CD14-positive monocyte (primary cell): Measurements from ENCODE around the gene IFRD1. TPM values are rescaled to one million over a fixed set of nuclear protein-coding genes. Genes with fewer than 3 reads are reported as not detected.

Experiments
- DNase-seq, 3 donors: peaks; one replicate each; pipeline ENCODE4 v3.0.0-alpha.2; 2011 to 2022
- H2AFZ ChIP-seq: 2 replicates; pipeline ENCODE4 v1.6.0; 2012; ENCODE audit warnings: mild to moderate bottlenecking, low read depth, low read length, inconsistent platforms; ENCODE audit not compliant: insufficient read depth, poor library complexity, severe bottlenecking
- H3K27ac ChIP-seq, 2 donors: 1 replicate in 1 of 2; 2 replicates in 1 of 2; pipeline ENCODE4 v1.5.1; 2012 to 2013; ENCODE audit warnings: low read length in 2 of 2, control low read depth in 1 of 2, inconsistent platforms in 1 of 2, low read depth in 1 of 2, mild to moderate bottlenecking in 1 of 2
- H3K27me3 ChIP-seq, 2 donors: one replicate each; pipeline versions ENCODE4 v1.6.0 to v1.6.1; 2011 to 2013; ENCODE audit warnings: low read length in 2 of 2; ENCODE audit not compliant: control insufficient read depth in 2 of 2, insufficient read depth in 2 of 2
- H3K36me3 ChIP-seq, 2 donors: replicated peaks in 1 of 2; 1 replicate in 1 of 2; 2 replicates in 1 of 2; pipeline versions ENCODE4 v1.5.1 to v1.6.1; 2012 to 2013; ENCODE audit warnings: low read length in 2 of 2, control low read depth in 1 of 2, inconsistent platforms in 1 of 2, mild to moderate bottlenecking in 1 of 2; ENCODE audit not compliant: insufficient read depth in 2 of 2, control insufficient read depth in 1 of 2
- H3K4me1 ChIP-seq, 2 donors: 1 replicate in 1 of 2; 2 replicates in 1 of 2; pipeline versions ENCODE4 v1.5.1 to v1.6.1; 2012 to 2013; ENCODE audit warnings: low read length in 2 of 2, control low read depth in 1 of 2, inconsistent platforms in 1 of 2, mild to moderate bottlenecking in 1 of 2, moderate library complexity in 1 of 2; ENCODE audit not compliant: insufficient read depth in 2 of 2, control insufficient read depth in 1 of 2
- H3K4me2 ChIP-seq: replicated peaks from 2 replicates; pipeline ENCODE3; 2012; ENCODE audit warnings: low read length, moderate library complexity, mild to moderate bottlenecking; ENCODE audit not compliant: poor library complexity, severe bottlenecking; ENCODE audit errors: extremely low read depth
- H3K4me3 ChIP-seq, 3 experiments: fragments of 200-600 bp in 1 of 3; sonication (generic) in 1 of 3; replicated peaks in 1 of 3; 1 replicate in 2 of 3; 2 replicates in 1 of 3; pipeline ENCODE4 v1.5.1; 2011 to 2013; ENCODE audit warnings: low read length in 3 of 3, mild to moderate bottlenecking in 3 of 3, control low read depth in 2 of 3, low read depth in 2 of 3, inconsistent platforms in 1 of 3, moderate library complexity in 1 of 3
- H3K79me2 ChIP-seq: 2 replicates; pipeline ENCODE4 v1.6.0; 2012; ENCODE audit warnings: mild to moderate bottlenecking, control low read depth, inconsistent platforms, low read length, moderate library complexity; ENCODE audit not compliant: insufficient read depth
- H3K9ac ChIP-seq: 2 replicates; pipeline ENCODE4 v1.6.0; 2017; ENCODE audit warnings: low read length, mild to moderate bottlenecking; ENCODE audit not compliant: insufficient read depth, poor library complexity, severe bottlenecking
- H3K9me3 ChIP-seq, 2 donors: replicated peaks in 1 of 2; 1 replicate in 1 of 2; 2 replicates in 1 of 2; pipeline versions ENCODE4 v1.5.1 to v1.6.1; 2012 to 2013; ENCODE audit warnings: low read length in 2 of 2, control low read depth in 1 of 2; ENCODE audit not compliant: control insufficient read depth in 1 of 2, insufficient read depth in 1 of 2
- H4K20me1 ChIP-seq: 2 replicates; pipeline ENCODE4 v1.6.0; 2012; ENCODE audit warnings: mild to moderate bottlenecking, low read length, control low read depth, moderate library complexity; ENCODE audit not compliant: insufficient read depth
- H3K27ac Mint-ChIP-seq, 7 donors: one replicate each; pipeline ENCODE4 v1.8.0; 2020; ENCODE audit warnings: mild to moderate bottlenecking in 7 of 7, mixed read lengths in 7 of 7, moderate library complexity in 6 of 7, inconsistent platforms in 2 of 7
- H3K27me3 Mint-ChIP-seq, 3 donors: one replicate each; pipeline ENCODE4 v1.8.0; 2021 to 2022; ENCODE audit warnings: low read depth in 3 of 3, mild to moderate bottlenecking in 3 of 3, mixed read lengths in 3 of 3, moderate library complexity in 3 of 3, inconsistent platforms in 1 of 3
- H3K36me3 Mint-ChIP-seq, 2 donors: one replicate each; pipeline ENCODE4 v1.8.0; 2020; ENCODE audit warnings: mixed read lengths in 2 of 2, inconsistent platforms in 1 of 2, mild to moderate bottlenecking in 1 of 2
- H3K4me1 Mint-ChIP-seq: one replicate; pipeline ENCODE4 v1.8.0; 2020; ENCODE audit warnings: mild to moderate bottlenecking, mixed read lengths
- H3K4me3 Mint-ChIP-seq, 2 donors: one replicate each; pipeline ENCODE4 v1.8.0; 2020; ENCODE audit warnings: mild to moderate bottlenecking in 2 of 2, mixed read lengths in 2 of 2, moderate library complexity in 1 of 2
- H3K9me3 Mint-ChIP-seq, 7 donors: one replicate each; pipeline ENCODE4 v1.8.0; 2020 to 2022; ENCODE audit warnings: mixed read lengths in 7 of 7, mild to moderate bottlenecking in 6 of 7, moderate library complexity in 6 of 7, inconsistent platforms in 2 of 7
- WGBS: methylation state at CpG from one replicate; pipeline ENCODE4 v1.1.5; 2013; ENCODE audit warnings: missing lambda C conversion rate; ENCODE audit not compliant: insufficient coverage; 5-methylcytosine and 5-hydroxymethylcytosine counted together
- intact Hi-C, 2 donors: fragments of 100-400 bp; cut with micrococcal nuclease; formaldehyde crosslinking; loops; one replicate each; pipeline versions ENCODE4 v1.15.0 to v1.15.1; 2023
- polyA plus RNA-seq, 3 donors: library from polyadenylated mRNA; depleted of rRNA in 1 of 3; unstranded in 2 of 3; stranded (reverse) in 1 of 3; fragments of 300-500 nt in 2 of 3; fragments of >200 nt in 1 of 3; fragmentation: Illumina TruSeq in 2 of 3; gene quantifications; 1 replicate in 2 of 3; 2 replicates in 1 of 3; pipeline ENCODE4 v1.2.3, GENCODE V29; 2012 to 2021
- TF ChIP-seq, protein P1 (sequence below): fragments of 200-600 bp; IDR thresholded peaks from one replicate; pipeline ENCODE4 v1.8.0; 2022; ENCODE audit warnings: antibody characterized with exemption, mild to moderate bottlenecking

IFRD1 gene
- polyA plus RNA-seq, 3 donors: 13.6 to 81.6 (median 18.7) TPM

DNA sequence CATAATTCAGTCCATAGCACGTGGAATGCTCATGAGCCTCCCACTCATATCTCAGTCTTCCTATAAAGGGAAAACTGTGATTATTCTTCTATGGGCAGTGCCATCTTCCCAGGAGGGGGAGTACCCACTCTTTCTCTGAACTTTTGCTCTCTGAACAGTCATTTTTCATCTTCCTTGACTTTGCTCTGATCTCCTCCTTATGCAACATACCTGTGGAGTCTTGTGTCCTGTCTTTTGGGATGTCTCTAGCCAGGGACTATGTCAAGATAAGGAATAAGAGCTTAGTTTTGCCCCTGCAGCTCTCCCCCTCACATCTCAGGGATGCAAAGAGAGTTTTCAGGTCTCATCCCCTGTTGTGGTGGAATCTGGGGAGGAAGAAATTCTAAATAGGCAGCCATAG lies 58.1 kb downstream of the IFRD1 start:
- H3K27me3 ChIP-seq: no peaks in the 10 kb centered on the region
- intact Hi-C loops: no loop called here
- H3K4me1 Mint-ChIP-seq: peaks cover 14% of the 10 kb centered on the region
- H3K27ac Mint-ChIP-seq: peak overlapping the region in 1 of 7 donors; percentile 61
- no peak for DNase-seq
- no peak overlapping the region for H3K4me2 ChIP-seq
- H3K4me1 ChIP-seq: peaks cover 17 to 19% of the 10 kb centered on the region in 2 donors
- H3K27ac ChIP-seq: no peak overlapping the region
- H3K79me2 ChIP-seq: no peaks in the 10 kb centered on the region
- no peak overlapping the region for H3K4me3 ChIP-seq
- WGBS: no CpG with 5 or more reads among the region's 1 CpG
- H3K36me3 Mint-ChIP-seq: no peaks in the 10 kb centered on the region
- TF ChIP-seq, protein P1, sequence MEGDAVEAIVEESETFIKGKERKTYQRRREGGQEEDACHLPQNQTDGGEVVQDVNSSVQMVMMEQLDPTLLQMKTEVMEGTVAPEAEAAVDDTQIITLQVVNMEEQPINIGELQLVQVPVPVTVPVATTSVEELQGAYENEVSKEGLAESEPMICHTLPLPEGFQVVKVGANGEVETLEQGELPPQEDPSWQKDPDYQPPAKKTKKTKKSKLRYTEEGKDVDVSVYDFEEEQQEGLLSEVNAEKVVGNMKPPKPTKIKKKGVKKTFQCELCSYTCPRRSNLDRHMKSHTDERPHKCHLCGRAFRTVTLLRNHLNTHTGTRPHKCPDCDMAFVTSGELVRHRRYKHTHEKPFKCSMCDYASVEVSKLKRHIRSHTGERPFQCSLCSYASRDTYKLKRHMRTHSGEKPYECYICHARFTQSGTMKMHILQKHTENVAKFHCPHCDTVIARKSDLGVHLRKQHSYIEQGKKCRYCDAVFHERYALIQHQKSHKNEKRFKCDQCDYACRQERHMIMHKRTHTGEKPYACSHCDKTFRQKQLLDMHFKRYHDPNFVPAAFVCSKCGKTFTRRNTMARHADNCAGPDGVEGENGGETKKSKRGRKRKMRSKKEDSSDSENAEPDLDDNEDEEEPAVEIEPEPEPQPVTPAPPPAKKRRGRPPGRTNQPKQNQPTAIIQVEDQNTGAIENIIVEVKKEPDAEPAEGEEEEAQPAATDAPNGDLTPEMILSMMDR: no peak
- no peak overlapping the region for H2AFZ ChIP-seq
- H4K20me1 ChIP-seq: no peaks in the 10 kb centered on the region
- no peak overlapping the region for H3K4me3 Mint-ChIP-seq
- H3K9ac ChIP-seq: no peak overlapping the region
- no peaks in the 10 kb centered on the region for H3K36me3 ChIP-seq
- H3K9me3 ChIP-seq: no peaks in the 10 kb centered on the region
- peaks cover 0 to 3% (median 1%) of the 10 kb centered on the region in 7 donors for H3K9me3 Mint-ChIP-seq
- H3K27me3 Mint-ChIP-seq: peaks cover 1 to 3% (median 2%) of the 10 kb centered on the region in 3 donors

DNA sequence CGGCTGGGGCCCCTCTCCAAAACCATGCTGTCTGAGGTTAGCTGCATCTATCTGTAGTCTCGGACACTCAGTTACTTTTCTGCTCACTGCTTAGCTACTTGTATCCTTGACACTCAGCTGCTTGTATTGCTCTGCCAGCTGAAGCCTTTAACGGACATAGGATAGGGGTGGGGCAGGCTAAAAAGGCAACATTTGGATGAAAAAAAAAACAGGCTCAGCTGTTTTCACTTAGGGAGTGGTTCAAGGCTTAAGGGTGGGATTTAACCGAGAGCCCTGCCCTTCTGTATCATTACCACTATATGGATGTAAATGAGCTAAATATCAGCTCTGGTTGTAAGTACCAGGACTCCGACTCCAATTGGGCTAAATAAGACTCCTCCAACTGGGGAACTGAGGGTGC lies 59.1 kb downstream of the IFRD1 start:
- Mint-ChIP-seq H3K27me3 (peaks cover 1 to 6% (median 3%) of the 10 kb centered on the region in 3 donors), H3K4me3 (peak overlapping the region in 1 of 2 donors; percentile 71), H3K27ac (peak overlapping the region in 6 of 7 donors; percentile 88 to 93 (median 89)), H3K9me3 (peaks cover 0 to 3% (median 1%) of the 10 kb centered on the region in 7 donors), H3K4me1 (peaks cover 14% of the 10 kb centered on the region), H3K36me3 (no peaks in the 10 kb centered on the region)
- peak overlapping the region in 1 of 3 experiments; percentile 38 for H3K4me3 ChIP-seq
- no peak for DNase-seq
- H3K27me3 ChIP-seq: no peaks in the 10 kb centered on the region
- peak overlapping the region; percentile 13 to 76 for H3K27ac ChIP-seq
- WGBS: 80% methylated on average over 1 of the region's 5 CpGs
- no peaks in the 10 kb centered on the region for H4K20me1 ChIP-seq
- no peak overlapping the region for H3K4me2 ChIP-seq
- H2AFZ ChIP-seq: peak overlapping the region; percentile 53
- H3K36me3 ChIP-seq: no peaks in the 10 kb centered on the region
- intact Hi-C loops: no loop called here
- no peak overlapping the region for H3K9ac ChIP-seq
- no peaks in the 10 kb centered on the region for H3K9me3 ChIP-seq
- no peaks in the 10 kb centered on the region for H3K79me2 ChIP-seq
- TF ChIP-seq, protein P1: no peak
- H3K4me1 ChIP-seq: peaks cover 17 to 19% of the 10 kb centered on the region in 2 donors
